Trophoblast cell (in vitro differentiated cells and primary cell): Measurements from ENCODE around the gene MOAP1. TPM values are rescaled to one million over a fixed set of nuclear protein-coding genes. Genes with fewer than 3 reads are reported as not detected.
"Not testable (repeated sequence)": the region's sequence is repeated elsewhere in the genome, so short reads cannot be mapped to it uniquely, and the experiment has no call there.

Experiments
- DNase-seq, 2 donors: peaks; one replicate each; pipeline ENCODE4 v3.0.0-alpha.2; 2016
- H2AFZ ChIP-seq: 2 replicates; pipeline ENCODE4 v1.6.1; 2013; ENCODE audit warnings: low read length, moderate library complexity, mild to moderate bottlenecking; ENCODE audit not compliant: insufficient read depth, poor library complexity
- H2AK5ac ChIP-seq: 2 replicates; pipeline ENCODE4 v1.6.1; 2013; ENCODE audit warnings: mild to moderate bottlenecking, low read length
- H2BK120ac ChIP-seq: 2 replicates; pipeline ENCODE4 v1.6.1; 2013; ENCODE audit warnings: low read length, mild to moderate bottlenecking, moderate library complexity; ENCODE audit not compliant: insufficient read depth, poor library complexity
- H2BK12ac ChIP-seq: 2 replicates; pipeline ENCODE4 v1.6.1; 2013; ENCODE audit warnings: mild to moderate bottlenecking, low read length, moderate library complexity
- H2BK5ac ChIP-seq: 2 replicates; pipeline ENCODE4 v1.6.1; 2013; ENCODE audit warnings: low read length, low read depth, moderate library complexity, mild to moderate bottlenecking; ENCODE audit not compliant: poor library complexity
- H3K14ac ChIP-seq: 2 replicates; pipeline ENCODE4 v1.6.1; 2013; ENCODE audit warnings: mild to moderate bottlenecking, low read length
- H3K18ac ChIP-seq: 2 replicates; pipeline ENCODE4 v1.6.1; 2013; ENCODE audit warnings: mild to moderate bottlenecking, low read length
- H3K23ac ChIP-seq: 2 replicates; pipeline ENCODE4 v1.6.1; 2013; ENCODE audit warnings: low read length
- H3K27ac ChIP-seq: 2 replicates; pipeline ENCODE4 v1.5.1; 2013; ENCODE audit warnings: low read depth, mild to moderate bottlenecking, inconsistent platforms, low read length, moderate library complexity
- H3K27me3 ChIP-seq: 2 replicates; pipeline ENCODE4 v1.6.1; 2013; ENCODE audit warnings: inconsistent platforms, mild to moderate bottlenecking, low read length, moderate library complexity; ENCODE audit not compliant: insufficient read depth
- H3K36me3 ChIP-seq, 2 experiments: 1 replicate in 1 of 2; 2 replicates in 1 of 2; pipeline ENCODE4 v1.6.1; 2013; ENCODE audit warnings: low read length in 2 of 2, mild to moderate bottlenecking in 2 of 2, moderate library complexity in 1 of 2; ENCODE audit not compliant: insufficient read depth in 2 of 2, control insufficient read depth in 1 of 2
- H3K4ac ChIP-seq: 2 replicates; pipeline ENCODE4 v1.6.1; 2013; ENCODE audit warnings: low read depth, mild to moderate bottlenecking, low read length, moderate library complexity
- H3K4me1 ChIP-seq, 2 experiments: 1 replicate in 1 of 2; 2 replicates in 1 of 2; pipeline ENCODE4 v1.6.1; 2013; ENCODE audit warnings: low read length in 2 of 2, mild to moderate bottlenecking in 2 of 2, moderate library complexity in 1 of 2; ENCODE audit not compliant: insufficient read depth in 2 of 2, control insufficient read depth in 1 of 2
- H3K4me2 ChIP-seq: 2 replicates; pipeline ENCODE4 v1.6.1; 2013; ENCODE audit warnings: inconsistent platforms, mild to moderate bottlenecking, low read length, moderate library complexity
- H3K4me3 ChIP-seq: 2 replicates; pipeline ENCODE4 v1.5.1; 2013; ENCODE audit warnings: mild to moderate bottlenecking, low read depth, low read length, inconsistent platforms
- H3K79me1 ChIP-seq: one replicate; pipeline ENCODE4 v1.6.1; 2013; ENCODE audit warnings: low read length
- H3K79me2 ChIP-seq: 2 replicates; pipeline ENCODE4 v1.6.1; 2013; ENCODE audit warnings: low read length, mild to moderate bottlenecking; ENCODE audit not compliant: control insufficient read depth, insufficient read depth, poor library complexity
- H3K9ac ChIP-seq: 2 replicates; pipeline ENCODE4 v1.6.1; 2013; ENCODE audit warnings: mild to moderate bottlenecking, low read length
- H3K9me3 ChIP-seq: 2 replicates; pipeline ENCODE4 v1.6.1; 2013; ENCODE audit warnings: low read depth, mild to moderate bottlenecking, control low read depth, inconsistent platforms, low read length; ENCODE audit not compliant: insufficient read depth
- H4K12ac ChIP-seq: 2 replicates; pipeline ENCODE4 v1.6.1; 2013; ENCODE audit warnings: low read depth, mild to moderate bottlenecking, low read length, moderate library complexity
- H4K8ac ChIP-seq: 2 replicates; pipeline ENCODE4 v1.6.1; 2013; ENCODE audit warnings: low read depth, mild to moderate bottlenecking, low read length, moderate library complexity
- H4K91ac ChIP-seq: one replicate; pipeline ENCODE4 v1.6.1; 2013; ENCODE audit warnings: low read depth, mild to moderate bottlenecking, low read length, moderate library complexity
- WGBS: extraction: QIAGEN DNeasy Blood & Tissue Kit; methylation state at CpG from one replicate; pipeline ENCODE4 v1.1.7; 2013; ENCODE audit warnings: missing lambda C conversion rate; ENCODE audit not compliant: insufficient read length, insufficient coverage; ENCODE audit errors: extremely low coverage; 5-methylcytosine and 5-hydroxymethylcytosine counted together
- polyA plus RNA-seq: library from polyadenylated mRNA; stranded (reverse); fragments of 200-250 nt; gene quantifications from 2 replicates; pipeline ENCODE4 v1.2.3, GENCODE V29; 2013

Gene MOAP1
- 10.5 and 10.6 TPM in 2 replicates for polyA plus RNA-seq

GRCh38 chr14:93184391-93185348, at the start of gene MOAP1, which contains the start of gene LYSET:
TSS of gene MOAP1 (minus strand) at chr14:93184897. CDS start at chr14:93184242, 655 bp downstream.
TSS of gene LYSET (plus strand) at chr14:93185317. CDS start at chr14:93185406, 89 bp downstream.
- no peak within 1 kb of the TSS for H3K23ac ChIP-seq
- no peaks in the 10 kb centered on the region for H3K9me3 ChIP-seq
- peak within 1 kb of the TSS; percentile 57 for H3K4ac ChIP-seq
- peaks cover 8% of the 10 kb centered on the region for H3K79me1 ChIP-seq
- H3K36me3 ChIP-seq: peaks cover 4 to 5% of the 10 kb centered on the region in 2 experiments
- peak within 1 kb of the TSS; percentile 90 for H3K4me3 ChIP-seq
- peak; percentile 83 to 87 for DNase-seq
- H2BK120ac ChIP-seq: peak within 1 kb of the TSS; percentile 46
- WGBS: no CpG with 5 or more reads among the region's 124 CpGs
- peak within 1 kb of the TSS; percentile 81 for H3K14ac ChIP-seq
- H2AFZ ChIP-seq: peak within 1 kb of the TSS; percentile 93
- H3K18ac ChIP-seq: peak within 1 kb of the TSS; percentile 66
- H3K27ac ChIP-seq: peak within 1 kb of the TSS; percentile 97
- H2BK5ac ChIP-seq: peak within 1 kb of the TSS; percentile 55
- peak within 1 kb of the TSS; percentile 96 for H3K4me2 ChIP-seq
- no peaks in the 10 kb centered on the region for H3K27me3 ChIP-seq
- H3K4me1 ChIP-seq: peaks cover 2 to 3% of the 10 kb centered on the region in 2 experiments
- H4K12ac ChIP-seq: peak within 1 kb of the TSS; percentile 27
- H3K9ac ChIP-seq: peak within 1 kb of the TSS; percentile 91
- peaks cover 3% of the 10 kb centered on the region for H3K79me2 ChIP-seq
- peak within 1 kb of the TSS; percentile 82 for H4K8ac ChIP-seq
- H2BK12ac ChIP-seq: no peak within 1 kb of the TSS
- H2AK5ac ChIP-seq: no peak within 1 kb of the TSS
- peak within 1 kb of the TSS; percentile 84 for H4K91ac ChIP-seq

- H3K4ac ChIP-seq, H3K27ac ChIP-seq, H3K4me1 ChIP-seq, H2BK12ac ChIP-seq, DNase-seq, H3K79me1 ChIP-seq, H3K27me3 ChIP-seq, H3K36me3 ChIP-seq, H3K79me2 ChIP-seq, H4K91ac ChIP-seq, H2AFZ ChIP-seq, H2AK5ac ChIP-seq, H3K4me2 ChIP-seq, H3K23ac ChIP-seq, H2BK120ac ChIP-seq, H4K12ac ChIP-seq, H4K8ac ChIP-seq, H2BK5ac ChIP-seq, H3K4me3 ChIP-seq, H3K9ac ChIP-seq, H3K14ac ChIP-seq, H3K9me3 ChIP-seq, H3K18ac ChIP-seq: not testable (repeated sequence)
- WGBS: no CpG with 5 or more reads among the region's 5 CpGs
Measured at GRCh38 chr14:93233078-93233477, 48.4 kb upstream of the MOAP1 start.

GRCh38 chr14:93232159-93232558, 47.5 kb upstream of the MOAP1 start:
- Histone ChIP-seq H2BK5ac (no peak overlapping the region), H3K23ac (no peak overlapping the region), H2BK12ac (no peak overlapping the region), H3K18ac (no peak overlapping the region), H2AFZ (no peak overlapping the region), H2BK120ac (no peak overlapping the region), H3K14ac (no peak overlapping the region), H3K9me3 (no peaks in the 10 kb centered on the region), H3K4ac (no peak overlapping the region), H4K91ac (no peak overlapping the region), H4K12ac (no peak overlapping the region), H3K9ac (no peak overlapping the region), H3K4me2 (no peak overlapping the region), H3K4me1 (peaks cover 6 to 9% of the 10 kb centered on the region in 2 experiments), H3K27ac (no peak overlapping the region), H3K27me3 (no peaks in the 10 kb centered on the region), H3K79me2 (no peaks in the 10 kb centered on the region), H2AK5ac (no peak overlapping the region), H3K79me1 (no peaks in the 10 kb centered on the region), H4K8ac (no peak overlapping the region), H3K36me3 (peaks cover 2 to 9% of the 10 kb centered on the region in 2 experiments), H3K4me3 (peak overlapping the region; percentile 28)
- DNase-seq: no peak
- no CpG with 5 or more reads among the region's 17 CpGs for WGBS

- no peak overlapping the region for H4K8ac ChIP-seq
- H2AK5ac ChIP-seq: no peak overlapping the region
- no peak overlapping the region for H2BK5ac ChIP-seq
- peak; percentile 9 to 40 for DNase-seq
- no peak overlapping the region for H3K23ac ChIP-seq
- no peak overlapping the region for H2BK12ac ChIP-seq
- H3K4me3 ChIP-seq: no peak overlapping the region
- no peak overlapping the region for H2BK120ac ChIP-seq
- H3K4ac ChIP-seq: no peak overlapping the region
- peaks cover 4 to 12% of the 10 kb centered on the region in 2 experiments for H3K36me3 ChIP-seq
- H2AFZ ChIP-seq: no peak overlapping the region
- H4K12ac ChIP-seq: no peak overlapping the region
- no peak overlapping the region for H3K18ac ChIP-seq
- H3K27me3 ChIP-seq: no peaks in the 10 kb centered on the region
- H4K91ac ChIP-seq: no peak overlapping the region
- no peak overlapping the region for H3K27ac ChIP-seq
- WGBS: no CpG with 5 or more reads among the region's 39 CpGs
- no peak overlapping the region for H3K14ac ChIP-seq
- H3K79me2 ChIP-seq: no peaks in the 10 kb centered on the region
- H3K79me1 ChIP-seq: no peaks in the 10 kb centered on the region
- no peak overlapping the region for H3K9ac ChIP-seq
- no peaks in the 10 kb centered on the region for H3K9me3 ChIP-seq
- peaks cover 6 to 9% of the 10 kb centered on the region in 2 experiments for H3K4me1 ChIP-seq
- no peak overlapping the region for H3K4me2 ChIP-seq
Measured at GRCh38 chr14:93231129-93231979, 46.7 kb upstream of the MOAP1 start.
